ENCODE measurements around the gene ELOF1. TPM values are rescaled to one million over a fixed set of nuclear protein-coding genes. Genes with fewer than 3 reads are reported as not detected.

The ELOF1 gene
- total RNA-seq, 4 donors from 2014 or later, result 14.7 to 45.7 (median 37.2) TPM

GRCh38 chr19:11580116-11580515, 21.1 kb upstream of the ELOF1 start:
- 63 to 69% methylated on average over 4 of the region's 4 CpGs for WGBS, 2 donors (ENCODE audit: low coverage in 1 of 2)
- H3K9me3 ChIP-seq, result no peaks in the 10 kb centered on the region
- no peak for DNase-seq
- no peak for TF ChIP-seq CTCF (IDR thresholded peaks at IDR 0.05)
- no peak for TF ChIP-seq EP300 (IDR thresholded peaks at IDR 0.05; ENCODE audit: low read depth)
- TF ChIP-seq POLR2AphosphoS5 (IDR thresholded peaks at IDR 0.05), result no peak
- no peak for TF ChIP-seq POLR2A (IDR thresholded peaks at IDR 0.05)
- intact Hi-C loops (cut with DNase I; ENCODE audit: low total_unique reads) (no loop called here), in situ Hi-C loops (cut with MboI; ENCODE audit: low pct_ligation_motif_present in 1 of 4, low pct_unique_long_range_greater_than_20kb in 1 of 4, low sequenced_read_pairs in 3 of 4) (no loop called here)
- peaks cover 0 to 26% (median 13%) of the 10 kb centered on the region in 4 donors for H3K4me1 ChIP-seq
- no peak overlapping the region for H3K4me3 ChIP-seq
- peak overlapping the region in 3 of 4 donors; percentile 62 to 72 (median 72) for H3K27ac ChIP-seq
- no peaks in the 10 kb centered on the region for H3K36me3 ChIP-seq
- peaks cover 10% of the 10 kb centered on the region for H3K27me3 ChIP-seq

DNA sequence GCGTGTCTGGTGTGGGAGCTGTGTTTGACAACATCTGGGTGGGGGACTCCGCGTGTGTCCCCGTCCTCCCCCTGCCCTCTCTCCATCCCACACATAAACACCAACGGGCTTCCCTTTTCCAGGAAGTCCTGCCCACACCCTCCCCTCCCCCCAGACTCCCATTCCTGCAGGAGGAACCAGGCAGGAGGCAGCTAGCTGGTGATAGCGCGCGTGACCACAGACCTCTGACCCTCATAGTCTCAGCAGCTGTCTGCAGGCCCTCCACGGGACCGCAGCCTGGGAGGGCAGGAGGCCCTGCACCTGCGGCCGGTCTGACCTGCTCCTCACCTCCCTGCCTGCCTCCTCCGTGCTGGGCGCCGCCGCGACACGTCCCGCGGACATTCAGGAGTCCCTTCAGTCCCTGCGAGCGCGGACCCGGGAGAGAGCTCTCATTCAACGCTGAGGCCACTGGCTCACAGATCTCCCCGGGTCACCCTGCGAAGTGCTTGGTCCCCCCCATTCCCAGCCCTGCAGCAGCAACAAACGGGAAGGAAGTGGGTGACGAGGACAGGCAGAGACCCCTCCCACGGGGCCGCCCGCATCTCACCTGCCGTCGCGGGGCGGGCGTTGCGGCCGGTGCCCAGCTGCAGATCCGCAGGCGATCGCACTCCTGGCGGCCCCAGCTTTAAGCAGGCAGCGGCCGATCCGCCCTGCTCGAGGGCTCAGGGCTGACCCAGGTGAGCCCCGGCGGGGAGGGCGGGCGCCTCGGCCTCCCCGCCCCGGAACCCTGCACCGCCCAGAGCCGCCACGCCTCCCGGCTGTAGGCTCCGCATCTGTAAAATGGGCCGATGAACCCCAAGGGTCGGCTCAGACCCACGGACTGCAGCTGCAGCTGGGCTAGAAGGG, 19.5 kb upstream of the ELOF1 start:
- peak; percentile 61 for DNase-seq
- WGBS, 2 donors (ENCODE audit: low coverage in 1 of 2), result 14% methylated on average over 58 of the region's 62 CpGs; no CpG with 5 or more reads in 1 of the 2 donors
- H3K9me3 ChIP-seq, result no peaks in the 10 kb centered on the region
- H3K27me3 ChIP-seq, result peaks cover 10% of the 10 kb centered on the region
- in situ Hi-C loops (cut with MboI; ENCODE audit: low pct_ligation_motif_present in 1 of 4, low pct_unique_long_range_greater_than_20kb in 1 of 4, low sequenced_read_pairs in 3 of 4), result no loop called here
- H3K27ac ChIP-seq, result peak overlapping the region; percentile 39 to 72 (median 68)
- no peaks in the 10 kb centered on the region for H3K36me3 ChIP-seq
- TF ChIP-seq POLR2AphosphoS5 (IDR thresholded peaks at IDR 0.05), result peak in 2 of 3 donors; percentile 3 to 20
- TF ChIP-seq CTCF (IDR thresholded peaks at IDR 0.05), result no peak
- peaks cover 0 to 26% (median 13%) of the 10 kb centered on the region in 4 donors for H3K4me1 ChIP-seq
- intact Hi-C loops (cut with DNase I; ENCODE audit: low total_unique reads), result no loop called here
- H3K4me3 ChIP-seq, result peak overlapping the region; percentile 4 to 59 (median 32)

DNA sequence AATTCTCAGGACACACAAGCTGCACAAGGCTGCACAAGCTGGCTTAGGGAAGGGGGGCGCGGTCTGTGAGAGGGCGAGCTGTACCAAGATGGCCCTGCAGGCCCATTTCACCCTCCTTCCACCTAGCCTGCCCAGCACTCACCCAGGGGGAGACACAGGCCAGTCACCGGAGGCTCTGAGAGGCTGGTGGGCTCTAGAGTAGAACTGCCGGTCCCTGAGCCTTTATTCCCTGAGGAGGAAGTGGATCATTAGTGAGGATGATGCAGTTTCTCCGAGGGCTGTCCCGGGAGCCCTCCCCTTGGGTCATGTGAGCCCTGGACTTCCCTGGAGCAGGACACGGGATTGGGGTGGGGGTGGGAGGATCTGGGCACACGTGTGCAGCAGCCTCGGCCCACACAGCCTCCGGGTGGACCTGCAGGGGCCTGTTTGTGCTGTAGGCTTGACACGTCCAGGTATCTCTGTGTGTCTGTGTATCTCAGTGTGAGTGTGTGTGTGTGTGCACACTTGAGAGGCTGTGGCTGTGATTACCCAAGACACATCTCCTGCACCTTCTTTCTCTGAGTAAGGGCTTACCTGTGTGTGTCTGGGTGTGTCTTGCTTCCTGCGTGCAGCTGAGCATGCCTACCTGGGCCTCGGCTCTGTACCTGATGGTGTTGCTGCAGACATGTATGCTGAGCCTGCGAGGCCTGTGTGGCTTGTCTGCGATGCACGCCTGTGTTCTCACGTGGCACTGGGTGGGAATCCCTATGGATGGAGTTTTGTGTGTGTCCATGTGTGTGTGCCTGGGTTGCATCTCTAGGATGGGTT, 18.6 kb upstream of the ELOF1 start, which contains the start of gene ACP5:
Gene ACP5, minus strand, starts transcription at position 195 of the 807 bp plus-strand sequence. CDS start 328 bp downstream, outside the sequence.
- Histone ChIP-seq H3K9me3 (no peaks in the 10 kb centered on the region), H3K36me3 (no peaks in the 10 kb centered on the region), H3K27ac (peak within 1 kb of the TSS; percentile 39 to 72 (median 68)), H3K4me1 (peaks cover 0 to 25% (median 13%) of the 10 kb centered on the region in 4 donors), H3K4me3 (peak within 1 kb of the TSS; percentile 4 to 59 (median 32)), H3K27me3 (peaks cover 10% of the 10 kb centered on the region)
- in situ Hi-C loops (cut with MboI; ENCODE audit: low pct_ligation_motif_present in 1 of 4, low pct_unique_long_range_greater_than_20kb in 1 of 4, low sequenced_read_pairs in 3 of 4), result no loop called here
- intact Hi-C loops (cut with DNase I; ENCODE audit: low total_unique reads), result no loop called here
- 61% methylated on average over 17 of the region's 18 CpGs; no CpG with 5 or more reads in 1 of the 2 donors for WGBS, 2 donors (ENCODE audit: low coverage in 1 of 2)
- no peak for DNase-seq
- TF ChIP-seq EP300 (IDR thresholded peaks at IDR 0.05; ENCODE audit: low read depth) (no peak), POLR2A (IDR thresholded peaks at IDR 0.05) (no peak), CTCF (IDR thresholded peaks at IDR 0.05) (no peak), POLR2AphosphoS5 (IDR thresholded peaks at IDR 0.05) (no peak)

GRCh38 chr19:11576227-11576626, 17.2 kb upstream of the ELOF1 start:
- WGBS, 2 donors (ENCODE audit: low coverage in 1 of 2), result 83% methylated on average over 15 of the region's 15 CpGs; no CpG with 5 or more reads in 1 of the 2 donors
- H3K4me1 ChIP-seq, result peaks cover 0 to 13% (median 10%) of the 10 kb centered on the region in 4 donors
- no peaks in the 10 kb centered on the region for H3K36me3 ChIP-seq
- H3K9me3 ChIP-seq, result no peaks in the 10 kb centered on the region
- peaks cover 10% of the 10 kb centered on the region for H3K27me3 ChIP-seq
- in situ Hi-C loops (cut with MboI; ENCODE audit: low pct_ligation_motif_present in 1 of 4, low pct_unique_long_range_greater_than_20kb in 1 of 4, low sequenced_read_pairs in 3 of 4) (no loop called here), intact Hi-C loops (cut with DNase I; ENCODE audit: low total_unique reads) (no loop called here)
- TF ChIP-seq POLR2A (IDR thresholded peaks at IDR 0.05) (no peak), CTCF (IDR thresholded peaks at IDR 0.05) (no peak), EP300 (IDR thresholded peaks at IDR 0.05; ENCODE audit: low read depth) (no peak), POLR2AphosphoS5 (IDR thresholded peaks at IDR 0.05) (no peak)
- no peak for DNase-seq
- H3K27ac ChIP-seq, result peak overlapping the region in 2 of 4 donors; percentile 8 to 16
- H3K4me3 ChIP-seq, result no peak overlapping the region

Measured in transverse colon (tissue), 4 donors.